Neural progenitor cell (in vitro differentiated cells): ENCODE data around the gene USP32. TPM values are rescaled to one million over a fixed set of nuclear protein-coding genes. Genes with fewer than 3 reads are reported as not detected.

ENCODE experiments used
- DNase-seq: peaks from one replicate; pipeline ENCODE4 v3.0.0-alpha.2; 2016; ENCODE audit warnings: low spot score
- H2AFZ ChIP-seq: fragments of 200-600 bp; sonication (generic); replicated peaks from 2 replicates; pipeline ENCODE4 v1.6.1; 2016; ENCODE audit warnings: antibody characterized with exemption
- H3F3A ChIP-seq: fragments of 200-600 bp; sonication (generic); 2 replicates; pipeline ENCODE4 v1.6.1; 2016; ENCODE audit warnings: antibody characterized with exemption, low read depth
- H3K27ac ChIP-seq: fragments of 200-600 bp; sonication (generic); 2 replicates; pipeline ENCODE4 v1.5.1; 2016; ENCODE audit warnings: mild to moderate bottlenecking
- H3K27me3 ChIP-seq: fragments of 200-600 bp; sonication (generic); 2 replicates; pipeline ENCODE4 v1.6.1; 2016; ENCODE audit warnings: mild to moderate bottlenecking, moderate library complexity
- H3K36me3 ChIP-seq: fragments of 200-600 bp; sonication (generic); 2 replicates; pipeline ENCODE4 v1.5.1; 2016
- H3K4me1 ChIP-seq: fragments of 200-600 bp; sonication (generic); 2 replicates; pipeline ENCODE4 v1.6.1; 2016; ENCODE audit warnings: mixed run types
- H3K4me2 ChIP-seq: fragments of 200-600 bp; sonication (generic); 2 replicates; pipeline ENCODE4 v1.6.1; 2016
- H3K4me3 ChIP-seq: fragments of 200-600 bp; sonication (generic); 2 replicates; pipeline ENCODE4 v1.5.1; 2016
- H3K79me2 ChIP-seq: fragments of 200-600 bp; sonication (generic); 2 replicates; pipeline ENCODE4 v1.6.1; 2016; ENCODE audit warnings: low read depth
- H3K9ac ChIP-seq: fragments of 200-600 bp; sonication (generic); 2 replicates; pipeline ENCODE4 v1.6.1; 2016
- H3K9me3 ChIP-seq: fragments of 200-600 bp; sonication (generic); 2 replicates; pipeline ENCODE4 v1.5.1; 2016; ENCODE audit warnings: low read depth
- H4K20me1 ChIP-seq: fragments of 200-600 bp; sonication (generic); 2 replicates; pipeline ENCODE4 v1.6.1; 2016; ENCODE audit warnings: low read depth
- H3K27ac Mint-ChIP-seq: 3 replicates; pipeline ENCODE4 v1.8.0; 2021; ENCODE audit warnings: mixed read lengths
- H3K27me3 Mint-ChIP-seq: 2 replicates; pipeline ENCODE4 v1.8.0; 2022; ENCODE audit warnings: low read depth, mild to moderate bottlenecking, inconsistent platforms, moderate library complexity, mixed read lengths; ENCODE audit not compliant: insufficient read depth
- H3K36me3 Mint-ChIP-seq: 3 replicates; pipeline ENCODE4 v1.8.0; 2021; ENCODE audit warnings: mixed read lengths
- H3K4me1 Mint-ChIP-seq: 3 replicates; pipeline ENCODE4 v1.8.0; 2021; ENCODE audit warnings: mixed read lengths
- H3K4me3 Mint-ChIP-seq: 3 replicates; pipeline ENCODE4 v1.8.0; 2021; ENCODE audit warnings: mild to moderate bottlenecking, moderate library complexity, mixed read lengths
- H3K9me3 Mint-ChIP-seq: 3 replicates; pipeline ENCODE4 v1.8.0; 2020; ENCODE audit warnings: mixed read lengths
- EZH2 ChIP-seq: fragments of 200-600 bp; sonication (generic); IDR thresholded peaks from 2 replicates; pipeline ENCODE4 v1.6.1; 2017; ENCODE audit warnings: antibody characterized with exemption, mild to moderate bottlenecking, moderate library complexity
- EZH2phosphoT487 ChIP-seq: fragments of 200-600 bp; sonication (generic); IDR thresholded peaks from 2 replicates; pipeline ENCODE4 v1.6.1; 2017; ENCODE audit warnings: antibody characterized with exemption
- total RNA-seq: library from RNA; depleted of rRNA; stranded (reverse); fragments of >200 nt; gene quantifications from 2 replicates; pipeline ENCODE4 v1.2.3, GENCODE V29; 2015; ENCODE audit warnings: low replicate concordance
- TF ChIP-seq, protein P1 (sequence below): fragments of 200-600 bp; sonication (generic); IDR thresholded peaks from 2 replicates; pipeline ENCODE4 v1.5.1; 2017; ENCODE audit warnings: antibody characterized with exemption, mild to moderate bottlenecking

The USP32 gene
- total RNA-seq, 1 donor from 2014 or later, result 45.0 TPM

DNA sequence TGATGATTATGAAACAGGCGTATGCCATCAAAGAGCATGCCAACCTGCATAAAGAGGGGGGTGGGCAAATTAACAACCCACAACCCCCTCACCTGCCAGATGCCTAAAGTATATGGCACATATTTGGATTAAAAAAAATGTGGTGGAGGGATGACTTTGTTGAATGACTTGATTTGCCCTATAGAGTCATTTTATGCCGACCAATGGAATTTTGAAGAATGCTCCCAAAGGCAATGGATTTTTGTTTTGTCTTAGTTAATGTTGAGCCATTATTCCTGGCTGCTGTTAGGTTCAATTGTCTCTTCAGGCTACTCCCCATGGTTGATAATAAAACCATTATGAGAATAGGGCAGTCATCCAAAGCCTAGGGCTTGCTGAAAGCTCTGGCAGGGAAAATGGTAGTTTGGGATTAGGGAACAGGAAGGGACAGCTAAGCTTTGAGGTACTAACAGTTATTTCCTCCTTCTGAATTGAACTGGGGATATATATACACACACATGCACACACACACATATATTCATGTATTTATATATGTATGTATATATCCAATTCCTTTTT lies 24.5 kb upstream of the USP32 start:
- Histone ChIP-seq H4K20me1 (no peaks in the 10 kb centered on the region), H3K9ac (no peak overlapping the region), H3K9me3 (no peaks in the 10 kb centered on the region), H3K4me3 (no peak overlapping the region), H3K27ac (no peak overlapping the region), H3K79me2 (no peaks in the 10 kb centered on the region), H3K4me2 (no peak overlapping the region), H2AFZ (no peak overlapping the region), H3K4me1 (no peaks in the 10 kb centered on the region), H3K36me3 (no peaks in the 10 kb centered on the region), H3F3A (peaks cover 6% of the 10 kb centered on the region), H3K27me3 (no peaks in the 10 kb centered on the region)
- peaks cover 4% of the 10 kb centered on the region for H3K4me1 Mint-ChIP-seq
- DNase-seq, result no peak
- no peak for TF ChIP-seq EZH2
- TF ChIP-seq, protein P1, sequence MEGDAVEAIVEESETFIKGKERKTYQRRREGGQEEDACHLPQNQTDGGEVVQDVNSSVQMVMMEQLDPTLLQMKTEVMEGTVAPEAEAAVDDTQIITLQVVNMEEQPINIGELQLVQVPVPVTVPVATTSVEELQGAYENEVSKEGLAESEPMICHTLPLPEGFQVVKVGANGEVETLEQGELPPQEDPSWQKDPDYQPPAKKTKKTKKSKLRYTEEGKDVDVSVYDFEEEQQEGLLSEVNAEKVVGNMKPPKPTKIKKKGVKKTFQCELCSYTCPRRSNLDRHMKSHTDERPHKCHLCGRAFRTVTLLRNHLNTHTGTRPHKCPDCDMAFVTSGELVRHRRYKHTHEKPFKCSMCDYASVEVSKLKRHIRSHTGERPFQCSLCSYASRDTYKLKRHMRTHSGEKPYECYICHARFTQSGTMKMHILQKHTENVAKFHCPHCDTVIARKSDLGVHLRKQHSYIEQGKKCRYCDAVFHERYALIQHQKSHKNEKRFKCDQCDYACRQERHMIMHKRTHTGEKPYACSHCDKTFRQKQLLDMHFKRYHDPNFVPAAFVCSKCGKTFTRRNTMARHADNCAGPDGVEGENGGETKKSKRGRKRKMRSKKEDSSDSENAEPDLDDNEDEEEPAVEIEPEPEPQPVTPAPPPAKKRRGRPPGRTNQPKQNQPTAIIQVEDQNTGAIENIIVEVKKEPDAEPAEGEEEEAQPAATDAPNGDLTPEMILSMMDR, result no peak
- TF ChIP-seq EZH2phosphoT487, result no peak
- H3K36me3 Mint-ChIP-seq, result no peaks in the 10 kb centered on the region
- no peaks in the 10 kb centered on the region for H3K9me3 Mint-ChIP-seq
- H3K27ac Mint-ChIP-seq, result no peak overlapping the region
- H3K4me3 Mint-ChIP-seq, result no peak overlapping the region
- H3K27me3 Mint-ChIP-seq, result peaks cover 7% of the 10 kb centered on the region

DNA sequence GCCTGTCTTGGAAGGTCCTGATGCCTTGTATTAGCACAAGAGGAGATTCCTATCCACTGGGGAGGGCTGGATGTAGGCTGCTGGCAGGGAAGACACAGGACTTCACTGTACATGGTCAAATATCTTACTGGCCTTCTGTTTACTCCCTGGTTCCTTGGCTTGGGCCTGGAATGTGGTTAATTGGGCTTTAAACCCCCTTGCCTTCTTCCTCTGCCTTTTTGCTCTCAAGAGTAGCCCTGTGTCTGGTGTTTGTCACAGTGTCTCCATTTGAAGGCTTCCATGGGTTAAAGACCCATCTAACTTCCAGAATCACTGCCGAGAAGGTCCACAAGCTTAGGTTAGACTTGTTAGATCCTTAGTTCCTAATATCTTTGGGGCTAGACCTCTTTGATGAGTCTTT lies 23.2 kb upstream of the USP32 start:
- Histone ChIP-seq H3K79me2 (no peaks in the 10 kb centered on the region), H3K36me3 (no peaks in the 10 kb centered on the region), H3K9me3 (no peaks in the 10 kb centered on the region), H3K27me3 (no peaks in the 10 kb centered on the region), H3K27ac (no peak overlapping the region), H3F3A (no peaks in the 10 kb centered on the region), H3K9ac (no peak overlapping the region), H2AFZ (no peak overlapping the region), H3K4me1 (no peaks in the 10 kb centered on the region), H3K4me2 (no peak overlapping the region), H3K4me3 (no peak overlapping the region), H4K20me1 (no peaks in the 10 kb centered on the region)
- Mint-ChIP-seq H3K4me3 (no peak overlapping the region), H3K9me3 (no peaks in the 10 kb centered on the region), H3K36me3 (no peaks in the 10 kb centered on the region), H3K4me1 (no peaks in the 10 kb centered on the region), H3K27me3 (peaks cover 7% of the 10 kb centered on the region), H3K27ac (peak overlapping the region; percentile 46)
- no peak for TF ChIP-seq EZH2
- TF ChIP-seq, protein P1, result no peak
- no peak for TF ChIP-seq EZH2phosphoT487
- DNase-seq, result no peak

DNA sequence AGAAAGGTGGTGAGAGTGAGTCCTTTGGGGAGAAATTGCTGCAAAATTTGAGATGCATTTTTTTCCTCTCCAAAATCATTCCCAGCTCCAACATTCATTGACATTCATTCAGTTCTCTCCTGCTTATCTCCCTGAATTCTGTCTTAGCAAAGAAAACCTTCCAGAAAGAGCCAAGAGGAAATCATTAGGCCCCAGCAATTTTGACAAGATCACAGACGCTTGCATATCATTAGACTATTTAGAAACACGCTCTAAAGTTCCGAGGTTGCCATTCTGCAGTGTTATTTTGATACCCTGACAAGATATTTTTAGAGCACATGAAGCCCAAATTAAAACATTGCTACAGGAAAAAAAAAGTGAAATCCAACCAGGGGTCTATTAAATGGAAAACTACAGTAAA lies 20.8 kb upstream of the USP32 start:
- H3K27ac Mint-ChIP-seq, result no peak overlapping the region
- Histone ChIP-seq H4K20me1 (no peaks in the 10 kb centered on the region), H3K4me2 (no peak overlapping the region), H2AFZ (no peak overlapping the region), H3F3A (no peaks in the 10 kb centered on the region), H3K27me3 (no peaks in the 10 kb centered on the region), H3K4me3 (no peak overlapping the region), H3K36me3 (no peaks in the 10 kb centered on the region), H3K27ac (no peak overlapping the region), H3K9ac (no peak overlapping the region), H3K9me3 (no peaks in the 10 kb centered on the region), H3K4me1 (no peaks in the 10 kb centered on the region), H3K79me2 (no peaks in the 10 kb centered on the region)
- H3K27me3 Mint-ChIP-seq, result peaks cover 3% of the 10 kb centered on the region
- no peak for DNase-seq
- H3K4me1 Mint-ChIP-seq, result no peaks in the 10 kb centered on the region
- no peaks in the 10 kb centered on the region for H3K9me3 Mint-ChIP-seq
- H3K36me3 Mint-ChIP-seq, result no peaks in the 10 kb centered on the region
- H3K4me3 Mint-ChIP-seq, result no peak overlapping the region
- TF ChIP-seq, protein P1, result no peak
- TF ChIP-seq EZH2phosphoT487 (no peak), EZH2 (no peak)
